ENCODE data around the gene ROM1. TPM values are rescaled to one million over a fixed set of nuclear protein-coding genes. Genes with fewer than 3 reads are reported as not detected.

Gene ROM1
- total and polyA plus RNA-seq, 2 donors (not counting 3 experiments of a cell fraction or from before 2014, with no cell fraction given): 5.3 to 8.8 TPM

DNA sequence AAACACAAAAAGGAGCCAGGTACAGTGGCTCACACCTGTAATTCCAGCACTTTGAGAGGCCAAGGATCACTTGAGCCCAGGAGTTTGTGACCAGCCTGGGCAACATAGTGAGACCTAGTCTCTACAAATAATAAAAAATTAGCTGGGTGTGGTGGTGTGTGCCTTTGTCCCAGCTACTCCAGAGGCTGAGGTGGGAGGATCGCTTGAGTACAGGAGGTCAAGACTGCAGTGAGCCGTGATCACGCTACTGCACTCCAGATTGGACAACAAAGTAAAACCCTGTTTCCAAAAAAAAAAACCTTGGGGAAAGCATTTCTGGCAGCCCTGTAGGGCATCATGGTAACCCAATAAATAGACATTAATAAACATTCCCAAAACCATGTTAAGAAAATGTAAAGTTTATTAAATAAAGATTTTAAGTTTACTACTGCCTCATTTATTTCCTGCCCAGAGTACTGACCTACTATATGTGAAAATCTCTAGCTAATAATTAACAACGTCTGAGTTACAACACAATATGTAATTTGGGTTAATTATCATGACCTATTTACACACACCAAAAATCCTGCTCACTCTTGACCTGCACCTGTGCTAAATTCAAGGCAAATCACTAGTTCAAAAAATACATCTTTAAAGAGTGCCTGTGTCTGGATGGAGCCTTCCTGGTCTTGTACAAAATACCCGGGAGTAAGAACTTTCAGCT is 47.8 kb upstream of the ROM1 start:
- Histone ChIP-seq H3K27me3 (ENCODE audit: control insufficient read depth in 2 of 2, insufficient read depth in 2 of 2, low read length in 2 of 2) (no peaks in the 10 kb centered on the region), H3K9me1 (replicated peaks; ENCODE audit: control insufficient read depth, extremely low read depth, insufficient read depth, low read length) (no peaks in the 10 kb centered on the region), H3K4me2 (ENCODE audit: insufficient read depth, low read length) (no peak overlapping the region), H3K9me3 (replicated peaks; ENCODE audit: control insufficient read depth, insufficient read depth, low read length) (no peaks in the 10 kb centered on the region), H3K4me3 (replicated peaks in 1 of 3; ENCODE audit: insufficient read depth in 1 of 3, low read depth in 1 of 3, low read length in 3 of 3) (no peak overlapping the region), H3K79me2 (ENCODE audit: control insufficient read depth, insufficient read depth, low read length) (peaks cover 61% of the 10 kb centered on the region), H2AFZ (ENCODE audit: low read depth, low read length) (no peak overlapping the region), H3K27ac (ENCODE audit: insufficient read depth, low read depth, low read length) (no peak overlapping the region), H3K9ac (replicated peaks; ENCODE audit: extremely low read depth, insufficient read depth, low read length) (no peak overlapping the region), H4K20me1 (replicated peaks; ENCODE audit: control insufficient read depth, extremely low read depth, insufficient read depth, low read length) (peaks cover 8% of the 10 kb centered on the region), H3K4me1 (ENCODE audit: control insufficient read depth, extremely low read depth, insufficient read depth, low read length) (peaks cover 11% of the 10 kb centered on the region), H3K36me3 (ENCODE audit: control insufficient read depth in 2 of 2, extremely low read depth in 1 of 2, insufficient read depth in 2 of 2, low read length in 2 of 2) (peaks cover 28 to 34% of the 10 kb centered on the region in 2 experiments)
- TF ChIP-seq, protein P1, sequence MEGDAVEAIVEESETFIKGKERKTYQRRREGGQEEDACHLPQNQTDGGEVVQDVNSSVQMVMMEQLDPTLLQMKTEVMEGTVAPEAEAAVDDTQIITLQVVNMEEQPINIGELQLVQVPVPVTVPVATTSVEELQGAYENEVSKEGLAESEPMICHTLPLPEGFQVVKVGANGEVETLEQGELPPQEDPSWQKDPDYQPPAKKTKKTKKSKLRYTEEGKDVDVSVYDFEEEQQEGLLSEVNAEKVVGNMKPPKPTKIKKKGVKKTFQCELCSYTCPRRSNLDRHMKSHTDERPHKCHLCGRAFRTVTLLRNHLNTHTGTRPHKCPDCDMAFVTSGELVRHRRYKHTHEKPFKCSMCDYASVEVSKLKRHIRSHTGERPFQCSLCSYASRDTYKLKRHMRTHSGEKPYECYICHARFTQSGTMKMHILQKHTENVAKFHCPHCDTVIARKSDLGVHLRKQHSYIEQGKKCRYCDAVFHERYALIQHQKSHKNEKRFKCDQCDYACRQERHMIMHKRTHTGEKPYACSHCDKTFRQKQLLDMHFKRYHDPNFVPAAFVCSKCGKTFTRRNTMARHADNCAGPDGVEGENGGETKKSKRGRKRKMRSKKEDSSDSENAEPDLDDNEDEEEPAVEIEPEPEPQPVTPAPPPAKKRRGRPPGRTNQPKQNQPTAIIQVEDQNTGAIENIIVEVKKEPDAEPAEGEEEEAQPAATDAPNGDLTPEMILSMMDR (IDR thresholded peaks at IDR 0.05; ENCODE audit: extremely low read depth in 1 of 2, insufficient read depth in 1 of 2, low read depth in 1 of 2, low read length in 2 of 2): no peak
- TF ChIP-seq, protein P2, sequence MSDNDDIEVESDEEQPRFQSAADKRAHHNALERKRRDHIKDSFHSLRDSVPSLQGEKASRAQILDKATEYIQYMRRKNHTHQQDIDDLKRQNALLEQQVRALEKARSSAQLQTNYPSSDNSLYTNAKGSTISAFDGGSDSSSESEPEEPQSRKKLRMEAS (IDR thresholded peaks at IDR 0.05; ENCODE audit: insufficient read depth, insufficient read length): no peak
- no peak for TF ChIP-seq FOS (IDR thresholded peaks at IDR 0.05; ENCODE audit: borderline replicate concordance, insufficient read depth, low read length)
- no peak for TF ChIP-seq JUN (IDR thresholded peaks at IDR 0.05; ENCODE audit: borderline replicate concordance, insufficient read depth, insufficient read length, low read depth)
- TF ChIP-seq POLR2A (IDR thresholded peaks at IDR 0.05; ENCODE audit: low read depth, low read length): no peak
- no peak for TF ChIP-seq POLR2AphosphoS5 (IDR thresholded peaks at IDR 0.05; ENCODE audit: insufficient read depth, low read depth, low read length)
- BruUV-seq (replicated peaks): no TSS peak
- ChIA-PET CTCF (interaction anchor here (5.9 to 15.7 kb wide), 2 partner anchors 22 to 141 kb away, joined by 33 to 376 read pairs; partner anchors contain the start of gene AHNAK), POLR2A (interaction anchor here (1.6 kb wide), 1 partner anchor 9 kb away, joined by 5 read pairs; the partner anchor contains the start of gene EEF1G)
- intact Hi-C loops (cut with micrococcal nuclease) (no loop called here), dilution Hi-C loops (cut with MboI; ENCODE audit: extremely low pct_ligation_motif_present, low sequenced_read_pairs) (no loop called here)
- no peak for DNase-seq (ENCODE audit: low read depth, low spot score)
- peak; percentile 43 for FAIRE-seq

Data from endothelial cell of umbilical vein (primary cell).